MM.1S (cell line): ENCODE measurements around the gene LCLAT1.

Experiments
- CTCF ChIP-seq: fragments of 300-600 bp; sonication (generic); IDR thresholded peaks from 2 replicates; pipeline ENCODE4 v1.5.1; 2016; ENCODE audit warnings: antibody characterized with exemption, low read length, mixed read lengths
- EZH2 ChIP-seq: fragments of 300-600 bp; sonication (generic); optimal IDR thresholded peaks from 2 replicates; pipeline ENCODE3; 2017; ENCODE audit warnings: low read depth, mild to moderate bottlenecking, antibody characterized with exemption, low read length, mixed read lengths
- EZH2phosphoT487 ChIP-seq: fragments of 300-600 bp; sonication (generic); IDR thresholded peaks from 2 replicates; pipeline ENCODE4 v1.6.1; 2018; ENCODE audit warnings: antibody characterized with exemption, low read length

- no peak for TF ChIP-seq CTCF
- TF ChIP-seq EZH2phosphoT487: no peak
- TF ChIP-seq EZH2: no peak
Observed at GRCh38 chr2:30421604-30422443, 25.2 kb upstream of the LCLAT1 start.
